Kidney (tissue), 14 donors: ENCODE data around the gene GDF15. TPM values are rescaled to one million over a fixed set of nuclear protein-coding genes. Genes with fewer than 3 reads are reported as not detected.

ENCODE experiments used
- DNase-seq, 5 donors: peaks; one replicate each; pipeline ENCODE4 v3.0.0-alpha.2; 2013 to 2020
- FAIRE-seq: peaks from 2 replicates; lab custom pipeline; 2012; peaks lifted over from hg19 to GRCh38; lab: Jason Lieb, UNC
- H3K27ac ChIP-seq, 2 donors: one replicate each; pipeline ENCODE4 v1.7.0; 2013; ENCODE audit warnings: low read depth in 2 of 2, low read length in 2 of 2, inconsistent platforms in 1 of 2
- H3K27me3 ChIP-seq: one replicate; pipeline ENCODE4 v1.7.1; 2013; ENCODE audit warnings: low read length, inconsistent platforms; ENCODE audit not compliant: control insufficient read depth, insufficient read depth
- H3K36me3 ChIP-seq, 3 donors: one replicate each; pipeline versions ENCODE4 v1.7.0 to v1.7.1; 2013; ENCODE audit warnings: low read length in 3 of 3, control low read depth in 1 of 3, inconsistent platforms in 1 of 3; ENCODE audit not compliant: insufficient read depth in 3 of 3, control insufficient read depth in 2 of 3
- H3K4me1 ChIP-seq, 3 donors: one replicate each; pipeline versions ENCODE4 v1.7.0 to v1.7.1; 2013; ENCODE audit warnings: low read length in 3 of 3, inconsistent platforms in 1 of 3, low read depth in 1 of 3; ENCODE audit not compliant: control insufficient read depth in 2 of 3, insufficient read depth in 2 of 3
- H3K4me3 ChIP-seq, 3 donors: one replicate each; pipeline versions ENCODE4 v1.7.0 to v1.8.1; 2013; ENCODE audit warnings: low read length in 3 of 3, control low read depth in 1 of 3, inconsistent platforms in 1 of 3
- H3K9ac ChIP-seq, 3 donors: one replicate each; pipeline versions ENCODE4 v1.7.0 to v1.7.1; 2013; ENCODE audit warnings: low read length in 3 of 3, control low read depth in 1 of 3, inconsistent platforms in 1 of 3
- H3K9me3 ChIP-seq, 3 donors: one replicate each; pipeline versions ENCODE4 v1.7.0 to v1.7.1; 2013; ENCODE audit warnings: low read length in 3 of 3, control low read depth in 1 of 3, inconsistent platforms in 1 of 3; ENCODE audit not compliant: control insufficient read depth in 2 of 3, insufficient read depth in 1 of 3
- CTCF ChIP-seq: IDR thresholded peaks from 3 replicates; pipeline ENCODE4 v1.5.1; 2012; ENCODE audit warnings: mild to moderate bottlenecking, moderate library complexity, borderline replicate concordance; ENCODE audit not compliant: insufficient read depth; ENCODE audit errors: extremely low read depth
- intact Hi-C: fragments of 100-400 bp; cut with DNase I; formaldehyde crosslinking; loops from one replicate; pipeline ENCODE4 v1.11.1; 2022
- polyA plus RNA-seq: library from polyadenylated mRNA; stranded (reverse); fragments of 350-450 nt; fragmentation: Illumina TruSeq; extraction: RNeasy Lipid Tissue Mini Kit (QIAGEN cat#74804); gene quantifications from one replicate; pipeline ENCODE4 v1.2.3, GENCODE V29; 2014; ENCODE audit warnings: low read depth, low replicate concordance; ENCODE audit not compliant: insufficient read depth
- total RNA-seq: library from RNA; stranded (reverse); fragmentation: NEBNext Ultra II Directional; extraction: Animal tissue kit (Norgen Biotek cat#: 25700); gene quantifications from one replicate; pipeline ENCODE4 v1.2.1, GENCODE V29; 2021
- donor health status: control.
- donor health status: control.
- donor health status: control.
- donor health status: control.
- donor health status: control.
- donor health status: DM: yes; HTN: yes; CAD: no.
- donor health status: Normal renal cell carcinoma (clear cell type).

The GDF15 gene
- total and polyA plus RNA-seq, 2 donors from 2014 or later, result 51.2 to 154 TPM

DNA sequence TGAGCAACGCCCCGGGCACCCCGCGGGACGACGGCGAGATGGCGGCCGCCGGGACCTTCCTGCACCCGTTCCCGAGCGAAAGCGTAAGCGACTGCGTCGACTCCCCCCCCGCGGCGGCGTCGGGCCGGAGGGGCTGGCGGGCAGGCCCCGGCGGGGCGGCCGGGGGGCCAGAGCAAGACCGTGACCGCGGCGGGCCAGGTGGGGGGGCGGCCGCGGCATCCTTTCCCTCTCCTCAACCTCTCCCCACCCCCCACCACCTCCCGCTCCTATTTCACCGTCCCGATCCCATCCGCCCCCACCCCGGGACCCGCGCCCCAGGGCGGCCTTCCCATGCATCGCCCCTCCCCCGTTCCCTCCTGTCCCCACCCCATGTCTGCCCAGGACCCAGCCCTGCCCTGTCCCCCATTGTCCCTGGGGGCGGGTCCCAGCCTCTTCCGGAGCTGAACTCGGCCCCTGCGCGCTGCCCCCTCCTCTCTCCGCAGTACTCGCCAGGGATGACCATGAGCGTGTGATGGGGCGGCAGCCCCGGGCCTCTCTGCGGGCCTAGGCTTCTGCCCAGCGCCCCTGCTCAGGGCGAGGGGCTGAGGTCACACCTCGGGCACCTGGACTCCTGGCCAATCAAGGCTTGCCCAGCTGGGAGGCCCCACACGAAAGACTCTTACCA, 47.9 kb downstream of the GDF15 start:
- H3K9me3 ChIP-seq, result no peaks in the 10 kb centered on the region
- TF ChIP-seq CTCF, result no peak
- H3K36me3 ChIP-seq, result no peaks in the 10 kb centered on the region
- peaks cover 0 to 9% (median 0%) of the 10 kb centered on the region in 3 donors for H3K4me1 ChIP-seq
- DNase-seq (peak; percentile 70 to 90 (median 81)), FAIRE-seq (no peak)
- H3K27me3 ChIP-seq, result no peaks in the 10 kb centered on the region
- no peak overlapping the region for H3K4me3 ChIP-seq
- H3K27ac ChIP-seq, result peak overlapping the region in 1 of 2 donors; percentile 28
- no peak overlapping the region for H3K9ac ChIP-seq
- intact Hi-C loops, result no loop called here

GRCh38 chr19:18434411-18435175, 48.6 kb downstream of the GDF15 start:
- Histone ChIP-seq H3K9ac (no peak overlapping the region), H3K36me3 (no peaks in the 10 kb centered on the region), H3K4me1 (peaks cover 0 to 10% (median 3%) of the 10 kb centered on the region in 3 donors), H3K9me3 (no peaks in the 10 kb centered on the region), H3K27me3 (no peaks in the 10 kb centered on the region), H3K27ac (peak overlapping the region in 1 of 2 donors; percentile 28), H3K4me3 (no peak overlapping the region)
- no peak for TF ChIP-seq CTCF
- intact Hi-C loops, result no loop called here
- FAIRE-seq (no peak), DNase-seq (peak in 1 of 5 donors; percentile 74)

GRCh38 chr19:18435178-18435841, 49.4 kb downstream of the GDF15 start:
- no peaks in the 10 kb centered on the region for H3K9me3 ChIP-seq
- H3K27ac ChIP-seq, result no peak overlapping the region
- H3K4me3 ChIP-seq, result no peak overlapping the region
- H3K36me3 ChIP-seq, result no peaks in the 10 kb centered on the region
- peak in 1 of 5 donors; percentile 71 for DNase-seq
- intact Hi-C loops, result no loop called here
- peaks cover 0 to 7% (median 3%) of the 10 kb centered on the region in 3 donors for H3K4me1 ChIP-seq
- no peak overlapping the region for H3K9ac ChIP-seq
- no peak for TF ChIP-seq CTCF
- H3K27me3 ChIP-seq, result no peaks in the 10 kb centered on the region
- no peak for FAIRE-seq
